Caco-2 (cell line): Measurements from ENCODE around the gene ERBB4. TPM values are rescaled to one million over a fixed set of nuclear protein-coding genes. Genes with fewer than 3 reads are reported as not detected.

Source experiments
- BruUV-seq: library from RNA; stranded (reverse); fragments of 400-500 nt; replicated peaks from 2 replicates; lab custom pipeline; 2021; lab: Mats Ljungman, UMichigan
- CTCF ChIA-PET: fragments of 300-600 bp; sonication (Branson Sonifier 250); formaldehyde crosslinking; loops from one replicate; lab custom pipeline; 2022; ENCODE audit warnings: antibody characterized with exemption; lab: Charles Lee
- POLR2A ChIA-PET: fragments of 300-600 bp; sonication (Branson Sonifier 250); formaldehyde crosslinking; loops from one replicate; lab custom pipeline; 2022; ENCODE audit warnings: antibody characterized with exemption; lab: Charles Lee
- DNase-seq, 2 experiments: peaks; one replicate each; pipeline versions ENCODE4 v3.0.0 to v3.0.0-alpha.2; 2020 to 2022
- H3K27me3 ChIP-seq: replicated peaks from 2 replicates; pipeline ENCODE4 v1.6.0; 2011; ENCODE audit warnings: low read length; ENCODE audit not compliant: control insufficient read depth, insufficient read depth
- H3K36me3 ChIP-seq: 2 replicates; pipeline ENCODE4 v1.5.1; 2011; ENCODE audit warnings: low read length; ENCODE audit not compliant: control insufficient read depth, insufficient read depth
- H3K4me1 ChIP-seq: fragments of 250-450 bp; sonication (Bioruptor Pico); 2 replicates; pipeline ENCODE4 v1.5.1; 2020; ENCODE audit warnings: mild to moderate bottlenecking
- H3K4me3 ChIP-seq: 2 replicates; pipeline ENCODE4 v1.5.1; 2011; ENCODE audit warnings: low read depth, mild to moderate bottlenecking, control low read depth, low read length
- H3K9me3 ChIP-seq: fragments of 250-450 bp; sonication (Bioruptor Pico); 2 replicates; pipeline ENCODE4 v1.5.1; 2020; ENCODE audit warnings: mild to moderate bottlenecking, moderate library complexity
- H3K27ac Mint-ChIP-seq: one replicate; pipeline ENCODE4 v1.8.0; 2022; ENCODE audit warnings: mixed read lengths; ENCODE audit not compliant: unreplicated experiment
- H3K27me3 Mint-ChIP-seq: one replicate; pipeline ENCODE4 v1.8.0; 2022; ENCODE audit warnings: mixed read lengths; ENCODE audit not compliant: insufficient read depth, unreplicated experiment
- H3K36me3 Mint-ChIP-seq: one replicate; pipeline ENCODE4 v1.8.0; 2022; ENCODE audit warnings: mild to moderate bottlenecking, mixed read lengths; ENCODE audit not compliant: insufficient read depth, unreplicated experiment
- H3K4me1 Mint-ChIP-seq: one replicate; pipeline ENCODE4 v1.8.0; 2022; ENCODE audit warnings: low read depth, mixed read lengths; ENCODE audit not compliant: unreplicated experiment
- H3K4me3 Mint-ChIP-seq: one replicate; pipeline ENCODE4 v1.8.0; 2022; ENCODE audit warnings: mild to moderate bottlenecking, moderate library complexity, mixed read lengths; ENCODE audit not compliant: unreplicated experiment
- H3K9me3 Mint-ChIP-seq: one replicate; pipeline ENCODE4 v1.8.0; 2022; ENCODE audit warnings: mixed read lengths; ENCODE audit not compliant: unreplicated experiment
- intact Hi-C: fragments of 100-400 bp; cut with micrococcal nuclease; formaldehyde crosslinking; loops from one replicate; pipeline ENCODE4 v1.10.0; 2022; ENCODE audit not compliant: unreplicated experiment
- total RNA-seq: library from RNA; stranded (reverse); gene quantifications from 2 replicates; pipeline ENCODE4 v1.2.3, GENCODE V29; 2022
- TF ChIP-seq, protein P1 (sequence below), 2 experiments: fragments of 200-600 bp in 1 of 2; IDR thresholded peaks; 1 replicate in 1 of 2; 2 replicates in 1 of 2; pipeline versions ENCODE4 v1.5.1 to v1.8.0; 2011 to 2022; ENCODE audit warnings: antibody characterized with exemption in 1 of 2, control low read depth in 1 of 2, inconsistent platforms in 1 of 2, low read depth in 1 of 2, low read length in 1 of 2, mild to moderate bottlenecking in 1 of 2, moderate library complexity in 1 of 2; ENCODE audit not compliant: insufficient read depth in 1 of 2, severe bottlenecking in 1 of 2, unreplicated experiment in 1 of 2

The ERBB4 gene
- total RNA-seq, 1 experiment from 2014 or later, result not detected

DNA sequence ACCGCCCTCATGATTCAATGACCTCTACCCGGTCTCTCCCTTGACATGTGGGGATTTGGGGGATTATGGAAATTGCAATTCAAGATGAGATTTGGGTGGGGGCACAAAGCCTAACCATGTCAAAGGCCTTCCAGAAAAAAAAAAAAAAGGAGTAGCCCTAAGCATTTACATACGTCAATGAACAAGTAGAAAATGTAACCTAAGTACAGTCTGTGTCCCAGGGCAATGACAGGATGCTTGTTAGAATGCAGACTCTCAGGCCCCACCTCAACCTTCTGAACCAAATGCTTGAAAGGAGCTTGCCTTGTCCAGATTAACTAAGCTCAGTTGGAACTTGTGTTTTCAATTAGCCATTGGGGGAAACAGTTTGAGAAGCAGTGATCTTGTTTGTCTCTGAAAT lies 1180.1 kb downstream of the ERBB4 start:
- Histone ChIP-seq H3K9me3 (no peaks in the 10 kb centered on the region), H3K27me3 (no peaks in the 10 kb centered on the region), H3K4me3 (no peak overlapping the region), H3K4me1 (no peaks in the 10 kb centered on the region), H3K36me3 (no peaks in the 10 kb centered on the region)
- DNase-seq, result no peak
- H3K4me3 Mint-ChIP-seq, result no peak overlapping the region
- H3K27me3 Mint-ChIP-seq, result peaks cover 6% of the 10 kb centered on the region
- TF ChIP-seq, protein P1, sequence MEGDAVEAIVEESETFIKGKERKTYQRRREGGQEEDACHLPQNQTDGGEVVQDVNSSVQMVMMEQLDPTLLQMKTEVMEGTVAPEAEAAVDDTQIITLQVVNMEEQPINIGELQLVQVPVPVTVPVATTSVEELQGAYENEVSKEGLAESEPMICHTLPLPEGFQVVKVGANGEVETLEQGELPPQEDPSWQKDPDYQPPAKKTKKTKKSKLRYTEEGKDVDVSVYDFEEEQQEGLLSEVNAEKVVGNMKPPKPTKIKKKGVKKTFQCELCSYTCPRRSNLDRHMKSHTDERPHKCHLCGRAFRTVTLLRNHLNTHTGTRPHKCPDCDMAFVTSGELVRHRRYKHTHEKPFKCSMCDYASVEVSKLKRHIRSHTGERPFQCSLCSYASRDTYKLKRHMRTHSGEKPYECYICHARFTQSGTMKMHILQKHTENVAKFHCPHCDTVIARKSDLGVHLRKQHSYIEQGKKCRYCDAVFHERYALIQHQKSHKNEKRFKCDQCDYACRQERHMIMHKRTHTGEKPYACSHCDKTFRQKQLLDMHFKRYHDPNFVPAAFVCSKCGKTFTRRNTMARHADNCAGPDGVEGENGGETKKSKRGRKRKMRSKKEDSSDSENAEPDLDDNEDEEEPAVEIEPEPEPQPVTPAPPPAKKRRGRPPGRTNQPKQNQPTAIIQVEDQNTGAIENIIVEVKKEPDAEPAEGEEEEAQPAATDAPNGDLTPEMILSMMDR (IDR thresholded peaks at IDR 0.05; ENCODE audit: insufficient read depth in 1 of 2, low read depth in 1 of 2, low read length in 1 of 2, severe bottlenecking in 1 of 2, unreplicated experiment in 1 of 2), result no peak
- H3K9me3 Mint-ChIP-seq, result no peaks in the 10 kb centered on the region
- no peak overlapping the region for H3K27ac Mint-ChIP-seq
- ChIA-PET POLR2A (no interaction called here), CTCF (no interaction called here)
- no peaks in the 10 kb centered on the region for H3K4me1 Mint-ChIP-seq
- no peaks in the 10 kb centered on the region for H3K36me3 Mint-ChIP-seq
- BruUV-seq, result no TSS peak
- intact Hi-C loops, result no loop called here

- Mint-ChIP-seq H3K27ac (no peak overlapping the region), H3K27me3 (no peaks in the 10 kb centered on the region), H3K4me1 (no peaks in the 10 kb centered on the region), H3K9me3 (no peaks in the 10 kb centered on the region), H3K4me3 (no peak overlapping the region), H3K36me3 (no peaks in the 10 kb centered on the region)
- TF ChIP-seq, protein P1 (IDR thresholded peaks at IDR 0.05; ENCODE audit: insufficient read depth in 1 of 2, low read depth in 1 of 2, low read length in 1 of 2, severe bottlenecking in 1 of 2, unreplicated experiment in 1 of 2), result no peak
- DNase-seq, result no peak
- H3K4me3 ChIP-seq, result no peak overlapping the region
- no peaks in the 10 kb centered on the region for H3K36me3 ChIP-seq
- ChIA-PET CTCF (no interaction called here), POLR2A (no interaction called here)
- H3K9me3 ChIP-seq, result no peaks in the 10 kb centered on the region
- no peaks in the 10 kb centered on the region for H3K27me3 ChIP-seq
- no peaks in the 10 kb centered on the region for H3K4me1 ChIP-seq
- intact Hi-C loops, result no loop called here
- BruUV-seq, result no TSS peak
Measured at GRCh38 chr2:211354481-211354880, 1184.1 kb downstream of the ERBB4 start.

DNA sequence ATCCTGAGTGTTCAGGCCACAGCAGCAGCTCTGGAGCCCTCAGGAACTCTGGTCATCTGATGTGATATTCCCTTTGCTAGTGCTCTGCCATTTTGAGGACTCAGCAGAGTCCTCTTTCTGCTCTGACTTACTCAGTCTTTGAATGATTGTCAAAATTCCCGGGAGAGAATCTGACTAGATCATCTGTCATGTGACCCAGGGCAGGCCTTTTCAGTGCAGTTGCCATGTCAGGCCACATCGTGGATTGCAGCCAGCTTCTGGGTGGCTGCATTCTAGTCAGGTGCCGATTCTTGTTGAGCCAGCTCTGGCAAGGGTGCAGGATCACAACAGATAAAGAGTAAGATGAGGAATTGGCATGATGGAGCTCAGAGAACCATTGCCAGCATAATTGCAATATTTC lies 1186.6 kb downstream of the ERBB4 start:
- H3K4me1 Mint-ChIP-seq, result no peaks in the 10 kb centered on the region
- Histone ChIP-seq H3K4me3 (no peak overlapping the region), H3K4me1 (no peaks in the 10 kb centered on the region), H3K9me3 (no peaks in the 10 kb centered on the region), H3K27me3 (no peaks in the 10 kb centered on the region), H3K36me3 (no peaks in the 10 kb centered on the region)
- ChIA-PET POLR2A (no interaction called here), CTCF (no interaction called here)
- H3K36me3 Mint-ChIP-seq, result no peaks in the 10 kb centered on the region
- intact Hi-C loops, result no loop called here
- H3K27ac Mint-ChIP-seq, result no peak overlapping the region
- no peak overlapping the region for H3K4me3 Mint-ChIP-seq
- TF ChIP-seq, protein P1 (IDR thresholded peaks at IDR 0.05; ENCODE audit: insufficient read depth in 1 of 2, low read depth in 1 of 2, low read length in 1 of 2, severe bottlenecking in 1 of 2, unreplicated experiment in 1 of 2), result no peak
- no peak for DNase-seq
- H3K9me3 Mint-ChIP-seq, result no peaks in the 10 kb centered on the region
- no TSS peak for BruUV-seq
- no peaks in the 10 kb centered on the region for H3K27me3 Mint-ChIP-seq
